HEK293 (cell line): ENCODE data around the gene TOMT.

Source experiments
- AEBP2 ChIP-seq: fragments of 450-650 bp; formaldehyde crosslinking; IDR thresholded peaks from 2 replicates; pipeline ENCODE4 v1.5.1; 2016; ENCODE audit warnings: missing biosample characterization, missing genetic modification characterization, borderline replicate concordance
- CTCF ChIP-seq: fragments of 450-650 bp; formaldehyde crosslinking; IDR thresholded peaks from 2 replicates; pipeline ENCODE4 v1.5.1; 2016; ENCODE audit warnings: missing biosample characterization, missing genetic modification characterization
- RBAK ChIP-seq: fragments of 450-650 bp; formaldehyde crosslinking; IDR thresholded peaks from 2 replicates; pipeline ENCODE4 v1.5.1; 2016; ENCODE audit warnings: missing biosample characterization, missing genetic modification characterization
- ZFP41 ChIP-seq: fragments of 450-650 bp; formaldehyde crosslinking; IDR thresholded peaks from 2 replicates; pipeline ENCODE4 v1.5.1; 2016; ENCODE audit warnings: missing biosample characterization, missing genetic modification characterization, borderline replicate concordance
- TF ChIP-seq, protein P1 (sequence below): fragments of 450-650 bp; formaldehyde crosslinking; IDR thresholded peaks from 2 replicates; pipeline ENCODE4 v1.5.1; 2016; ENCODE audit warnings: missing biosample characterization, missing genetic modification characterization, low read depth

- TF ChIP-seq AEBP2 (no peak), CTCF (tag by site-specific recombination) (no peak), ZFP41 (tag by site-specific recombination) (no peak), RBAK (tag by site-specific recombination) (no peak)
- TF ChIP-seq, protein P1, sequence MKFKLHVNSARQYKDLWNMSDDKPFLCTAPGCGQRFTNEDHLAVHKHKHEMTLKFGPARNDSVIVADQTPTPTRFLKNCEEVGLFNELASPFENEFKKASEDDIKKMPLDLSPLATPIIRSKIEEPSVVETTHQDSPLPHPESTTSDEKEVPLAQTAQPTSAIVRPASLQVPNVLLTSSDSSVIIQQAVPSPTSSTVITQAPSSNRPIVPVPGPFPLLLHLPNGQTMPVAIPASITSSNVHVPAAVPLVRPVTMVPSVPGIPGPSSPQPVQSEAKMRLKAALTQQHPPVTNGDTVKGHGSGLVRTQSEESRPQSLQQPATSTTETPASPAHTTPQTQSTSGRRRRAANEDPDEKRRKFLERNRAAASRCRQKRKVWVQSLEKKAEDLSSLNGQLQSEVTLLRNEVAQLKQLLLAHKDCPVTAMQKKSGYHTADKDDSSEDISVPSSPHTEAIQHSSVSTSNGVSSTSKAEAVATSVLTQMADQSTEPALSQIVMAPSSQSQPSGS (tag by site-specific recombination) = no peak
Observed at GRCh38 chr11:72116019-72116755, 10.5 kb downstream of the TOMT start.
